SK-N-SH (cell line): ENCODE data around the gene CBY2. TPM values are rescaled to one million over a fixed set of nuclear protein-coding genes. Genes with fewer than 3 reads are reported as not detected.

Source experiments
- CTCF ChIA-PET: fragments of 300-600, 350-600 bp; formaldehyde crosslinking; extraction: SDS; loops from one replicate; lab custom pipeline; 2021; lab: Yijun Ruan, JAX
- POLR2A ChIA-PET: fragments of 350-600 bp; sonication (Branson Sonifier 250); formaldehyde crosslinking; extraction: SDS; loops from one replicate; lab custom pipeline; 2020; ENCODE audit warnings: antibody characterized with exemption, inconsistent platforms; lab: Yijun Ruan, JAX
- DNase-seq: peaks from one replicate; pipeline ENCODE4 v3.0.0; 2012
- H2AFZ ChIP-seq: fragments of 200-600 bp; sonication (generic); 2 replicates; pipeline ENCODE4 v1.8.1; 2016; ENCODE audit warnings: antibody characterized with exemption, mild to moderate bottlenecking, low read depth
- H3F3A ChIP-seq: fragments of 200-600 bp; sonication (generic); replicated peaks from 2 replicates; pipeline ENCODE3; 2016; ENCODE audit warnings: antibody characterized with exemption, mild to moderate bottlenecking; ENCODE audit not compliant: insufficient read depth
- H3K27ac ChIP-seq, 2 experiments: fragments of 200-500 bp in 1 of 2; fragments of 200-600 bp in 1 of 2; sonication (Bioruptor generic) in 1 of 2; sonication (generic), shearing (Covaris generic) in 1 of 2; 2 replicates each; pipeline versions ENCODE4 v1.5.1 to v1.6.1; 2014 to 2016; ENCODE audit warnings: low read depth in 2 of 2, inconsistent platforms in 1 of 2, low read length in 1 of 2, mild to moderate bottlenecking in 1 of 2, mixed read lengths in 1 of 2
- H3K27me3 ChIP-seq: fragments of 200-600 bp; sonication (generic), shearing (Covaris generic); 2 replicates; pipeline ENCODE4 v1.6.1; 2016; ENCODE audit warnings: mixed run types; ENCODE audit not compliant: insufficient read depth
- H3K36me3 ChIP-seq, 2 experiments: fragments of 200-500 bp in 1 of 2; fragments of 200-600 bp in 1 of 2; sonication (Bioruptor generic) in 1 of 2; sonication (generic) in 1 of 2; replicated peaks in 1 of 2; 2 replicates each; pipeline versions ENCODE3 to v1.5.1; 2014 to 2016; ENCODE audit warnings: low read length in 1 of 2, mild to moderate bottlenecking in 1 of 2; ENCODE audit not compliant: insufficient read depth in 2 of 2, control insufficient read depth in 1 of 2
- H3K4me1 ChIP-seq, 2 experiments: fragments of 200-500 bp in 1 of 2; fragments of 200-600 bp in 1 of 2; sonication (Bioruptor generic) in 1 of 2; sonication (generic), shearing (Covaris generic) in 1 of 2; 2 replicates each; pipeline versions ENCODE4 v1.5.1 to v1.6.1; 2014 to 2016; ENCODE audit warnings: low read depth in 1 of 2, low read length in 1 of 2, mixed run types in 1 of 2; ENCODE audit not compliant: insufficient read depth in 2 of 2, control insufficient read depth in 1 of 2
- H3K4me2 ChIP-seq: fragments of 200-600 bp; sonication (generic), shearing (Covaris generic); 2 replicates; pipeline ENCODE4 v1.6.1; 2017; ENCODE audit warnings: mixed run types
- H3K4me3 ChIP-seq, 2 experiments: fragments of 200-500 bp in 1 of 2; fragments of 200-600 bp in 1 of 2; sonication (Bioruptor generic) in 1 of 2; sonication (generic), shearing (Covaris generic) in 1 of 2; 2 replicates each; pipeline versions ENCODE4 v1.5.1 to v1.8.1; 2014 to 2016; ENCODE audit warnings: low read depth in 2 of 2, inconsistent platforms in 1 of 2, low read length in 1 of 2, mild to moderate bottlenecking in 1 of 2, mixed read lengths in 1 of 2, moderate library complexity in 1 of 2
- H3K79me2 ChIP-seq: fragments of 200-600 bp; sonication (generic); 2 replicates; pipeline ENCODE4 v1.8.1; 2017; ENCODE audit warnings: mild to moderate bottlenecking; ENCODE audit not compliant: insufficient read depth
- H3K9ac ChIP-seq: fragments of 200-600 bp; sonication (generic); 2 replicates; pipeline ENCODE4 v1.6.1; 2017; ENCODE audit warnings: mixed run types
- H3K9me2 ChIP-seq: fragments of 200-600 bp; sonication (generic); 2 replicates; pipeline ENCODE4 v1.6.1; 2017; ENCODE audit warnings: mixed run types
- H3K9me3 ChIP-seq: fragments of 200-600 bp; sonication (generic); 2 replicates; pipeline ENCODE4 v1.6.1; 2017; ENCODE audit warnings: mixed run types, mild to moderate bottlenecking, moderate library complexity
- H4K20me1 ChIP-seq: fragments of 200-600 bp; sonication (generic); 2 replicates; pipeline ENCODE4 v1.6.1; 2017; ENCODE audit warnings: mild to moderate bottlenecking, mixed run types; ENCODE audit not compliant: insufficient read depth
- ELF1 ChIP-seq: IDR thresholded peaks from 2 replicates; pipeline ENCODE4 v1.4.0; 2012
- EP300 ChIP-seq, 2 experiments: IDR thresholded peaks; 2 replicates each; pipeline versions ENCODE4 v1.4.0 to v1.6.1; 2012; ENCODE audit warnings: borderline replicate concordance in 1 of 2, low read depth in 1 of 2, low read length in 1 of 2
- GATA2 ChIP-seq: sonication (generic); formaldehyde crosslinking; IDR thresholded peaks from 2 replicates; pipeline ENCODE4 v1.5.0; 2020; ENCODE audit warnings: mild to moderate bottlenecking, missing genetic modification reagents
- IRF3 ChIP-seq: fragments of 150-350 bp; IDR thresholded peaks from 2 replicates; pipeline ENCODE4 v1.6.1; 2016; ENCODE audit warnings: mild to moderate bottlenecking, low read depth, low read length
- MAX ChIP-seq: IDR thresholded peaks from 2 replicates; pipeline ENCODE4 v1.4.0; 2012; ENCODE audit warnings: low read depth
- MXI1 ChIP-seq: IDR thresholded peaks from 2 replicates; pipeline ENCODE4 v1.6.1; 2012; ENCODE audit warnings: mild to moderate bottlenecking, low read depth, low read length, improper control_type of control experiment
- NFIC ChIP-seq: IDR thresholded peaks from 2 replicates; pipeline ENCODE4 v1.4.0; 2012; ENCODE audit warnings: borderline replicate concordance
- NRF1 ChIP-seq: IDR thresholded peaks from 2 replicates; pipeline ENCODE4 v1.6.1; 2012; ENCODE audit warnings: low read depth, mild to moderate bottlenecking, low read length
- POLR2AphosphoS5 ChIP-seq: IDR thresholded peaks from 2 replicates; pipeline ENCODE4 v1.6.1; 2012; ENCODE audit warnings: low read depth, low read length
- REST ChIP-seq: IDR thresholded peaks from 2 replicates; pipeline ENCODE4 v1.6.1; 2012; ENCODE audit warnings: mild to moderate bottlenecking, low read depth, low read length, moderate library complexity
- RFX5 ChIP-seq: IDR thresholded peaks from 2 replicates; pipeline ENCODE4 v1.6.1; 2012; ENCODE audit warnings: mild to moderate bottlenecking, improper control_type of control experiment, low read length
- RXRA ChIP-seq: IDR thresholded peaks from 2 replicates; pipeline ENCODE4 v1.4.0; 2012; ENCODE audit warnings: low read depth, mild to moderate bottlenecking, borderline replicate concordance
- SIN3A ChIP-seq: IDR thresholded peaks from 2 replicates; pipeline ENCODE4 v1.6.1; 2012; ENCODE audit warnings: low read depth, mild to moderate bottlenecking, low read length, moderate library complexity, borderline replicate concordance
- SMC3 ChIP-seq: IDR thresholded peaks from 2 replicates; pipeline ENCODE4 v1.6.1; 2012; ENCODE audit warnings: low read depth, low read length, improper control_type of control experiment
- TCF12 ChIP-seq: IDR thresholded peaks from 2 replicates; pipeline ENCODE4 v1.4.0; 2012
- USF1 ChIP-seq: IDR thresholded peaks from 2 replicates; pipeline ENCODE4 v1.4.0; 2012; ENCODE audit warnings: low read depth, borderline replicate concordance
- USF2 ChIP-seq: fragments of 150-350 bp; IDR thresholded peaks from 2 replicates; pipeline ENCODE4 v1.6.1; 2017; ENCODE audit warnings: antibody characterized with exemption, low read length, low read depth, borderline replicate concordance
- WGBS: methylation state at CpG from one replicate; pipeline ENCODE4 v1.1.6; 2017; ENCODE audit warnings: low lambda C conversion rate; 5-methylcytosine and 5-hydroxymethylcytosine counted together
- polyA plus RNA-seq, 3 experiments: library from polyadenylated mRNA; depleted of rRNA; stranded (reverse); fragments of >200 nt; gene quantifications; 2 replicates each; pipeline ENCODE4 v1.2.3, GENCODE V29; 2012

CBY2 gene
- polyA plus RNA-seq, 1 of the 3 experiments (the other 2 are of a cell fraction): not detected

- no peak for TF ChIP-seq MAX
- TF ChIP-seq IRF3: no peak
- no peak for TF ChIP-seq SIN3A
- TF ChIP-seq GATA2 (CRISPR knock-in tag): no peak
- no peak for TF ChIP-seq NRF1
- TF ChIP-seq POLR2AphosphoS5: no peak
- no peak for TF ChIP-seq RFX5
- TF ChIP-seq, all 33 proteins: peak for 0
Measured at GRCh38 chr13:45691667-45692066, 10.5 kb upstream of the CBY2 start (continued).

- TF ChIP-seq USF1 (no peak), NFIC (no peak), EP300 (IDR thresholded peaks at IDR 0.05; ENCODE audit: borderline replicate concordance in 1 of 2, low read depth in 1 of 2, low read length in 1 of 2) (no peak)
- H3K4me2 ChIP-seq: no peak overlapping the region
- H3K4me3 ChIP-seq: no peak overlapping the region
- H3K9me2 ChIP-seq: no peaks in the 10 kb centered on the region
- no peaks in the 10 kb centered on the region for H3K27me3 ChIP-seq
- H3K9ac ChIP-seq: no peak overlapping the region
- H3K27ac ChIP-seq: no peak overlapping the region
- H3K9me3 ChIP-seq: no peaks in the 10 kb centered on the region
- H4K20me1 ChIP-seq: no peaks in the 10 kb centered on the region
- no peak overlapping the region for H2AFZ ChIP-seq
- no peaks in the 10 kb centered on the region for H3K79me2 ChIP-seq
- DNase-seq: no peak
- H3F3A ChIP-seq: no peaks in the 10 kb centered on the region
- CTCF ChIA-PET: interaction anchor here (1.8 kb wide), 1 partner anchor 23 kb away, joined by 4 read pairs; no protein-coding TSS in a partner anchor
- 36% methylated on average over 5 of the region's 5 CpGs for WGBS
- no peaks in the 10 kb centered on the region for H3K36me3 ChIP-seq
- POLR2A ChIA-PET: no interaction called here
- H3K4me1 ChIP-seq: no peaks in the 10 kb centered on the region
Measured at GRCh38 chr13:45695198-45695730, 6.9 kb upstream of the CBY2 start.

GRCh38 chr13:45696610-45697226 is 5.4 kb upstream of the CBY2 start:
- WGBS: 44% methylated on average over 2 of the region's 2 CpGs
- no peak for DNase-seq
- Histone ChIP-seq H2AFZ (no peak overlapping the region), H3K79me2 (no peaks in the 10 kb centered on the region), H3K9me3 (no peaks in the 10 kb centered on the region), H3K9me2 (no peaks in the 10 kb centered on the region), H3K36me3 (no peaks in the 10 kb centered on the region), H3K4me3 (no peak overlapping the region), H3K4me1 (no peaks in the 10 kb centered on the region), H3K4me2 (no peak overlapping the region), H4K20me1 (no peaks in the 10 kb centered on the region), H3F3A (no peaks in the 10 kb centered on the region), H3K27ac (no peak overlapping the region), H3K27me3 (no peaks in the 10 kb centered on the region), H3K9ac (no peak overlapping the region)
- ChIA-PET CTCF (interaction anchor here (1.2 to 1.8 kb wide), 2 partner anchors 21 kb away, joined by 3 to 4 read pairs; no protein-coding TSS in a partner anchor), POLR2A (no interaction called here)
- TF ChIP-seq MXI1: no peak
- no peak for TF ChIP-seq NFIC
- TF ChIP-seq REST: no peak
- TF ChIP-seq SIN3A: no peak
- TF ChIP-seq NRF1: no peak
- no peak for TF ChIP-seq ELF1
- no peak for TF ChIP-seq SMC3
- no peak for TF ChIP-seq RXRA
- TF ChIP-seq TCF12: no peak
- TF ChIP-seq MAX: no peak
- no peak for TF ChIP-seq USF2
